COLO668 (cell line): ENCODE data around the gene PODXL2.
"Not testable (repeated sequence)": the region's sequence is repeated elsewhere in the genome, so short reads cannot be mapped to it uniquely, and the experiment has no call there.

Experiments
- DNase-seq: peaks from one replicate; lab custom pipeline; 2025; ENCODE audit not compliant: unreplicated experiment; lab: John Stamatoyannopoulos, UW

The PODXL2 gene

GRCh38 chr3:127674101-127674721 lies 45.2 kb downstream of the PODXL2 start:
- DNase-seq: no peak

DNA sequence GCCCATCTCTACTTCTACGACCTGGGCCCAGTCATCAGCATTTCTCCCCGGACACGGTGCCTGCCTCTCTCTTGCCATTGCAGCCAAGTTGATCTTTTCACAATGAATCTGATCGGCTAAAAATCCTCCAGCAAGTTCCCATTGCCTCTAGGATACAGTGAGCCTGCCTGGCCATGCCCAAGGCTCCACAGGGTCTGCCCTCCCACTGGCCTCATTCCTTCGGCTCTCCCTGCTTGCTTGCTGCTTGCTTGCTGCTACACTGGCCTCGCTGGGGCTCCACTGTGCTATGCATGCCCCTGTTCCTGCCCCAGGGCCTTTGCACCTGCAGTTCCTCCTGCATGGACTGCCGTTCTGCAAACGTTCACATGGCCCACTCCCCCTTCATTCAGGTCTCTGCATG lies 45.8 kb downstream of the PODXL2 start:
- no peak for DNase-seq

DNA sequence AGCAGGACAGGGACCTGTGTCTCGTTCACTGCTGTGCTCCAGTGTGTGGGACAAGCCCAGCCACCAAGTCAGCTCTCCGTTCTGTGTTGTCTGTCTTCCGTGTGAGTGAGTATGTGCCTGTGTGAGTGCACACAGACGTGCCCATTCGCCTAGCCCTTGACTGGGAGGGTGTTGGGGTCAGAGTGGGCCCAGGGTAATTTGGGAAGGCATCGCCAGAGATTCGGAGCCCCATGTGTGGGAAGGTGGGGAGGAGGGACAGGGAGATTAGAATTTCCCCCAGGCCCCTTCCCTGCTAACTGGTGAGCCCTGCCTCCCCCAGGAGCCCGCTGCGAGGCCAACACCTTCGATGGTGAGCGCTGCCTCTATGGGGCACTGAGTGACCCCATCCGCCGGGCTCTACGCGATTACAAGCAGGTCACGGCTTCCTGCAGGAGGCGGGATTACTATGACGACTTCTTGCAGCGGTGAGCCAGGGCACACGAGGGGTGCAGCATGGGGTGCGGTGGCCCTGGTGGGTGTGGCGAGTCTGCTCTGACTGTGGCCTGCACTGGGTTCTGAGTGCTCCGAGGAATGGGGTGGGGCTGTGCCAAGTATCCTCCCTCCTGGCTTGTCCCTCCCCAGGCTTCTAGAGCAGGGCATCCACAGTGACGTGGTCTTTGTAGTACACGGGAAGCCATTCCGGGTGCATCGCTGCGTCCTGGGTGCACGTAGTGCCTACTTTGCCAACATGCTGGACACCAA lies 46.8 kb downstream of the PODXL2 start:
- DNase-seq: no peak

- DNase-seq: no peak
Measured at GRCh38 chr3:127676456-127676855, 47.5 kb downstream of the PODXL2 start.

DNA sequence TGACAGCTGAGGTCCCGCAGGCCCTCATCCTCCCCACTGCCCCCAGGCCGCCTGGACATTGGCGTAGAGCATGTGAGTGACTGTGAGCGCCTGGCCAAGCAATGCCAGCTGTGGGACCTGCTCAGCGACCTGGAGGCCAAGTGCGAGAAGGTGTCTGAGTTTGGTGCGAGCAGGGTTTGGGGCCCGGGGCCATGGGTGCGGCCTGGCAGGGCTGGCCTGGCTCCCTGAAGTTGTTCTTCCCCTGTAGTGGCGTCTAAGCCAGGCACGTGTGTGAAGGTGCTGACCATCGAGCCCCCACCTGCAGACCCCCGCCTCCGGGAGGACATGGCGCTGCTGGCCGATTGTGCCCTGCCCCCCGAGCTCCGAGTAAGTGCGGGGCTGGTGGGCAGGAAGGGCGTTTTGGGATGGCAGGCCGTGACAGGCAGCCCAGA lies 48.0 kb downstream of the PODXL2 start:
- no peak for DNase-seq

GRCh38 chr3:127677541-127678314 lies 48.7 kb downstream of the PODXL2 start:
- no peak for DNase-seq

- no peak for DNase-seq
Measured at GRCh38 chr3:127678315-127678599, 49.3 kb downstream of the PODXL2 start.

GRCh38 chr3:127678611-127679533 lies 49.9 kb downstream of the PODXL2 start:
- no peak for DNase-seq

DNA sequence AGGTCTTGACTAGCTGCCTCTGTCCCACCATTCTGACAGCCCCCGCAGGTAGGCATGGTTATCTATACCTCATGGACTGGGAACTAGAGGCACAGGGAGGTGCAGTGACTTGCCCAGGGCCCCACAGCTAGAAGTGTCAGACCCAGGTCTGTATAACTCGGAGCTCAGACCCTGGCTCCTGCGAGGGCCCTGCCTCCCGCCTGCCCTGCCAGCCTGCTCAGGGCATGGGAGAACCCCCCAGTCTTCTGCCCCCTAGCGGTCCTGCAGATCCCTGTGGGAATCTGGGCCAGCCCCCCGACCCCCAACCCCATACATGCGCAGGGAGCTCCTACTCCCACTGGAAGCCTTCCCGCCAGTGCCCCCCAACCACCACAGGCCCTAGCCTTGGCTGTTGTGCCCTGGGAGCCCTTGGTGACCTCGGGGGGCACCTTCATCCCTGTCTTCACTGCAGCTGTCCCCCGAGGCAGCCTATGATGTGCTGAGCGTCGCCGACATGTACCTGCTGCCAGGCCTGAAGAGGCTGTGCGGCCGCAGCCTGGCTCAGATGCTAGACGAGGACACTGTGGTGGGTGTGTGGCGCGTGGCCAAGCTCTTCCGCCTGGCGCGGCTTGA lies 50.7 kb downstream of the PODXL2 start:
- DNase-seq: no peak

DNA sequence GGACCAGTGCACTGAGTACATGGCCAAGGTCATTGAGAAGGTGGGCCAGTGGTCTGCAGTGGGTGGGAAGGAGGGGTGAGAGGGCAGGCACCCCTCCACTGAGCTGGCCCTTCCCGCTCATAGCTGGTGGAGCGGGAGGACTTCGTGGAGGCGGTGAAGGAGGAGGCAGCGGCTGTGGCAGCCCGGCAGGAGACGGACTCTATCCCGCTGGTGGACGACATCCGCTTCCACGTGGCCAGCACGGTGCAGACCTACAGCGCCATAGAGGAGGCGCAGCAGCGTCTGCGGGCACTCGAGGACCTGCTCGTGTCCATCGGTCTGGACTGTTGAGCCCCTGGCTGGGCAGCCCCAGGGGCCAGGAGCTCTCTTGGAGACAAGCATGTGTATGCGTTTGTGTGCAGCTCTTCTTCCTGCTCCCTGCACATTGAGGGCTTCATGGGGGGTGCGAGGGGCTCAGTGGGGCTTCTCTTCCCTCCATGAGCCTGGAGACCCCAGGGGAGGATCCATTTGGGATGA lies 51.2 kb downstream of the PODXL2 start:
- DNase-seq: no peak

- DNase-seq: no peak
Measured at GRCh38 chr3:127680798-127681221, 51.8 kb downstream of the PODXL2 start.

- not testable (repeated sequence) for DNase-seq
Measured at GRCh38 chr3:127682175-127682554, 53.2 kb downstream of the PODXL2 start.

DNA sequence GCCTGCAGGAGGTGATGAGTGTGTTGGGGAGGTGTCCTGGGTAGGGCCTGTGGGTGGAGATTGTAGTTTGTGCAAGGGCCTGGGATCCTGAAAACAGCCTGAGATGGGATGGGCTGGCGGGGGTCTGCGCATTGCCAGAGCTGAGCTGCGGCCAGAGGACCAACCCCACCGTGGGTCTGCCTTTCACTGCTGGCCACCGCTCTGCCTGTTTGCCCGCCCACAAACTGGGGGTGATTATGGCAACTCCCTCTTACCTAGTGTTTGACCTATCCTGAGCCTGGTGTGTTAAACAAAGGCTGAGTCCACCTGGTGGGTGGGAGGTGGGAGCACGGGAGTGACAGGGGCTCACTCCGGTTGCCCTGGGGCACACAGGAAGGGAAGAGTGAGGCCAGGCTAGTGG lies 53.6 kb downstream of the PODXL2 start:
- no peak for DNase-seq

DNA sequence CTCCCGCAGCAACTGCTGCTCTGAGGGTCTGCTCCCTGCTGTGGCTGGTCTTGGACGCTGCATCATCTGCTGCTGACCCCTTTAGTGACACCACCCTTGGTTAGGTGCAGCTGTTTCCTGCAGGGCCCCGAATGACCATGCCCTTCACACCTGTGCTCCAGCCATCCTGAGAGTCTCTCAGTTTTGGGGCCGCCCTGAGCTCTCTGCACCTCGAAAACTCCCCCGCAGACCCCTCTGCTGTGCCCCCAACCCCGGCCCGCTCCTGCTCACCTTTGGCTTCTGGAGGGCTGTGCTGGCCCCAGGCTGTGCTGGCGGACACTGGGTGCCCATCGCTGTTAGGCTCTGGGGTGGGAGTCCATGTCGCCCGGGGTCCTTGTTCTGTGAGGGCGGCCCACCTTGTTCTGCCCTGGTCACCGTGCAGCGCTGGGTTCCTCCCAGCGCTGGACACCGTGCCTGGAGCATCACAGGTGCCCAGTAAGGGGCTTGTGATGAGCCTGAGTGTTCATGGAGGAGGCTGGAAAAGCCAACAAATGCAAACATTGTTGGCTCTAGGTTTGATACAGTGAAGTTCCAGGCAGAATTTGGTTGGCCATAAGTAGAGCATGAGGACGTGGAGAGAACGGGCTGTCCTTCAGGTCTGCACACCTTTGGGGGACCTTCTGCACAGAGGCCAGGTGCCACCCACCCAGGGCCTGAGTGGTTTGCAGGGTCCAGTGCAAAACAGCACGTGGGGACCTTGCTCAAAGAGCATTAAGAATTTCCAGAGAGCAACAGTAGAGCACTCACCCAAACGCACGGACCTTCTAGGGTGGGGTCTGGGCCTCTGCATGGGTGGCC lies 56.1 kb downstream of the PODXL2 start:
- DNase-seq: peak; percentile 12

- no peak for DNase-seq
Measured at GRCh38 chr3:127685708-127686511, 56.9 kb downstream of the PODXL2 start.

GRCh38 chr3:127686512-127686894 lies 57.5 kb downstream of the PODXL2 start:
- no peak for DNase-seq

GRCh38 chr3:127687228-127687737 lies 58.3 kb downstream of the PODXL2 start:
- DNase-seq: no peak

- DNase-seq: no peak
Measured at GRCh38 chr3:127688022-127688415, 59.0 kb downstream of the PODXL2 start.
